ENCODE measurements around the gene DRC3.

DRC3 gene

DNA sequence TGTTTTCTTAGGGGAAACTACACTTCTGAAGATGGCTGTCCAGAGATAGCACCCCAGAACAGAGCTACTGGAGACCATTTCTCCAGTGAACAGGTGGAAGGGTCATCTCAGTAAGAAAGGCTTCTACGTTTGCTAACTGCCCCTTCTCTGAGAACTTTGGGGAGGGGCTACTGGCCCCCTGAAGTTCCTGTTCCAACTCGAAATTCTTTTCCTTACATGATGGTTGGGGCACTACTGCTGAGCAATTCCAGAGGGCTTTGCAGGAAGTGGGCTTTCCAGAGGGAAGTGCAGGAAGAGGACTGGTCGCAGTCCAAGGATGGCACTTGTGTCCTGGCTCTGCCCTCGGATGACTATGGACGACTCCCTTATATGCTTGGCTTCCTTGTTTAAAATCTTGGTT, 31.6 kb upstream of the DRC3 start:
- no peak for DNase-seq (ENCODE audit: low read depth in 2 of 2)

DNA sequence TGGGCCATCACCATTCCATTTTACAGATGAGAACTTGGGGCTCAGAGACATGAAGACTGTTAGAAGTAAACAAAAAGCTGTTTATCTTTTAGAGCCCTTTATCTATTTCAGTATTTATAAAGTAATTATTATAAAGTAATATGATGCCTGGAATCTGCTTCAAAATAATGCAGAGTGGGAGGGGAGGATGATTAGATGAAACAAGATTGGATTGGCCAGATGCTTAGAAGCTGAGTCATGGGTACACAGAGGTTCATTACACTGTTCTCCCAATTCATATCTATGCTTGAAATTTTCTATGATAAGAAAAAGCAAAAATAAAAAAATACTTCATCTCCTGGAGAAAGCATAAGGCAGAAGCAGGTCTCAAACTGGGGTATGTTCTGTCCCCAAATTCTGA, 29.8 kb upstream of the DRC3 start:
- no peak for DNase-seq (ENCODE audit: low read depth in 2 of 2)

DNA sequence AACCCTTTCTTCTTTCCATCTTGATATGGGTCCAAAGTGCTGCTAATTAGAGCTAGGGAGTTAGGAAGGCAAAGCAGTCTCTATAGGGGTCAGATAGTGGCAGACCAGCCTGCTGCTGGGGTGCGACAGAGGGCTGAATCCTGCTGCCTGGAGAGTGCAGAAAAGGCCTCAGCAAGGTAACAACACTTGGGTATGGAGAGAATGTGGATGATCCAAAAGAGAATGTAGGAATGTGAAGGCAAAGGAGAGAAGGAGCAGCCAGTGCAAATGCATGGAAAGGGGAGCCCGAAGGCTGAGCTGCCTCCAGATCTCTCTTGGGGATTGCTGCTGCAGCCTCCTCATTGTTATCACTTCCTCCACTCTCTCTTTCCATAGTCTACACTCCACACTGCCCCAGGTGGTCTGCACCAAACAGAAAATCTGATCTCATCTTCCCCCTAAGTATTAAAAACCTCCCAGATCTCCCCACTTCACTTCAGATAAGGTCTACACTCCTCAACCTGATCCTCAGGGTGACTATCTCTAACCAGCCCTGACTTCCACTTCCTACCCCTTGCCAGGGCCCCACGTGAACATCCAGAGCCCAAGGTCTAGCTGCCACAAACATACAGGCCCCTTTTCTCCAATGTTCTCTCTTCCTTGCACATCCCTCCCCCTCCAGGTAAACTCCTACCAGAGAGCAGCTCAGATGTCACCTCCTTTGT, 29.2 kb upstream of the DRC3 start:
- DNase-seq (ENCODE audit: low read depth in 2 of 2): no peak

DNA sequence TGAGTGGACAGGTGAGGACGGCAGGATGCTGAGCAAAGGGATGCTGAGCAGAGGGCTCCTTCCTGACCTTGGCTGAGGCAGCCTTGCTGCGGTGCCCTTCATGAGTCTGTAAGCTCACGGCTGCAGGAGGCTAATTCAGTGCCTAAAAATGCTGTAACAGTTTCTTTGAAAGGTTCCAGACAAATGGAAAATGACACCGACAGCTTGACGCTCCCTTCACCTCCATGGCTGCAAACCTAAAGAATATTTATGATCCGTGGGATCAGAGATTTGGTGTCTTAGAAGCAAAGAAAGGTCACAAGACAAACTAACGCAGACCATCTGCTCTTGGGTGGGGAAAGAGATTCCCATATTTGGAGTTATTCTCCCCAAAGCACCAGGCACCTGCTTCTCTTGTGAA, 28.4 kb upstream of the DRC3 start:
- DNase-seq (ENCODE audit: low read depth in 2 of 2): no peak

DNA sequence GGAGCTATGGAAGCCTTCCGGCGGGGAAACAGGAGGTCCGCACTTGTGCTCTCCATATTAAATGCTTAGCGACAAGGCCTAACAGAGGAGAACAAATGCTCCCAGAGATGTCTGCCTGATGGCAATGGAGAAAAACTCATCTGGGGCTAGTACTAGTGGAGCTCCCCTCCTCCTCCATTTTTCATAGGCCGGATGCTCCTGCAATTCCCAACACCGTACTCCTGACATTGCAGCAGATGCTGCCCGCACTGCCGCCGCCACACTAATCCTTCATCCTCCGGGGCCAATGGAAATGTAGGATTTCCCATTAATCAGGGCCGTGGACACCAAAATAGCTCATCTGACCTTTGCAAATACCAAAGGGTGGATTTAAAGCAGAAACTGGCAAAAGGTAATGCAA, 27.9 kb upstream of the DRC3 start:
- DNase-seq (ENCODE audit: low read depth in 2 of 2): no peak

DNA sequence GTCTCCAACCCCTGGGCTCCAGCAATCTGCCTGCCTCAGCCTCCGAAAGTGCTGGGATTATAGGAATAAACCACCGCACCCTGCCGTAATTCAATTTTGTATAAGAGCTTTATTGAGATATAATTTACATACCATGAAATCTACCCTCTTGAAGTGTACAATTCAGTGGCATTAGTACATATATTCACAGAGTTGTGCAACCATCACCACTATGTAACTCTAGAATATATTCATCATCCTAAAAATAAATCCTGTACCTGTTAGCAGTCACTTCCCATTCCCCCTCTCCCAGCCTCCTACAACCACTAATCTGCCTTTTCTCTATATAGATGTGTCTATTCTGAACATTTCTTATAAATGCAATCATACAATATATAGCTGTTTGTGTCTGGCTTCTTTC, 26.6 kb upstream of the DRC3 start:
- no peak for DNase-seq (ENCODE audit: low read depth in 2 of 2)

DNA sequence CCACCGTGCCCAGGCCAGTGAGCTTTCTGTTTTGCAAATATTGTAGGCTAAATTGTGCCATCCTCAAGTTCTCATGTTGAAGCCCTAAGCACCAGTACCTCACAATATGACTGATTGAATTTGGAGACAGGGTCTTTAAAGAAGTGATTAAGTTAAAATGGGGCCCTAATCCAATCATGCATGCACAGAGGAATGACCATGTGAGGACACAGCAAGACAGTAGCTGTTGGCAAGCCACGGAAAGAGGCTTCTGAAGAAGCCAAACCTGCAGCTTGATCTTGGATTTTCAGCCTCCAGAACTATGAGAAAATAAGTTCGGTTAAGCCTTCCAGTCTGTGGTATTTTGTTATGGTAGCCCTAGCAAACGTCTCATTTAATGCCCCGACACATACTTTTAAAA, 25.4 kb upstream of the DRC3 start:
- DNase-seq (ENCODE audit: low read depth in 2 of 2): no peak

DNA sequence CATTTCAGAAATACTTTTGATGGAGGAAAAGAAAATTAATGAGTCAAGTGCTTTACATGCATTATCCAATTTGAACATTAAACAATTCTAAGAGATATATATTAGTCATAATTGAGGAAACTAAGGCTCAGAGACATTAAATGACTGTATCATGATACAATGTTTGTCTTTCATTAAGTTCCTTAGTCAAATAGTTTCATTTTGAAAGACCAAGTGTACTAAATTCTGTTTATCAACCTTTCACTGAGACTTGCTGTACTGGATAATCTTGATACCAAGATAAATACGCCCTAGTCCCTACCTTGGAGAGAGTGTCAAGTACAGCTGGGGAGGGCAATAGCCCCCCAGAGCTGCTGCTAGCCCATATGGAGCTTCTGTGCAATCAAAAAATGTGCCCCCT, 24.7 kb upstream of the DRC3 start:
- DNase-seq (ENCODE audit: low read depth in 2 of 2): no peak

DNA sequence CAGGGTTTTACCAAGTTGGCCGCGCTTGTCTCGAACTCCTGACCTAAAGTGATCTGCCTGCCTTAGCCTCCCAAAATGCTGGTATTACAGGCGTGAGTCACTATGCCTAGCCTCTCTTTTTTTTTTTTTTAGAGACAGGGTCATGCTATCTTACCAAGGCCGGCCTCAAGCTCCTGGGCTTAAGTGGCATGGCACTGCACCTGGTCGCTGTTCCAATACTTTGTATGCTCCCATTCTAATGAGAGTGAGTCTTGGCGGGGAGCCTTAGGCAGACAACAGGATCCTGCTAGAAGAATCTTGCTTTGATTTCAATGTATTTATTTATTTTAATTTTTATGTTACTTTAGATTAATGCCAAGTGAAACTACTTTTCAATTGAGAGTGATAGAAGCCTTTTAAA, 22.3 kb upstream of the DRC3 start:
- no peak for DNase-seq (ENCODE audit: low read depth in 2 of 2)

DNA sequence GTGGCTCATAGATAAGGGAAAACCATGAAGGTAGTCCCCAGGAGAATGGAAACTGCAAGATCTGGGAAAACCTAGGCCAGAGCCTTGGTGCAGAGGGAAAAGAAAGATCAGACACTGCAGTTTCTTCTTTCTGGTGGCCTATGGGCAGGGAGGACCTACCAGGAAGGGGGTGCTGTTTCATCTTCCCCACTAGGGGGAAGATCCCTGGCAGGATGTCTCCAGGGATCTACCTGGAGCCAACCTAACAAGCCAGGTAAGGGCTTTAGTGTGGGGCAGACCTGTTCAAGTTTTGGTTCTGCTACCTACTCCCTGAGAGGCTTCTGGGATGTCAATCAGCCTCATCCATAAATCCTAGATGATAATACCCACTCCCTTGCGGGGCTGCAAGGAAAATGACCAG, 21.9 kb upstream of the DRC3 start:
- no peak for DNase-seq (ENCODE audit: low read depth in 2 of 2)

DNA sequence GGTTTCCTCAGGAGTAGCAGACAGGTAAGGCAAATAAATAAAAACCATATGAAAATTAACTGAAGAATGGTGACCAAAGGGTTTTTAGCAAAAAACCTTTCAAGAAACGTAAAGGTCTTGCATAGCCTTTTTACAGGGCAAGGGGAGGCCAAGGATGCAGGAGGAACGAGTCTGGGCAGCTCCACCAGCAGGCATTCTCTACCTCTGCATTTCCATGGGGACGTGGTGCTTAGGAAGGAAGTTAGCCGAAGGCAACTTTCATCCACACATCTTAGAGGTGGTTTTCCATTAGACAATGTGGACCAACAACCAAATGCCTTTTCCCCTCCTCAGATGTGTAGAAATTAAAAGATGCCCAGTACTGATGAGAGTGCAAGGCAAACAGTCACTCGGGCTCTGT, 21.1 kb upstream of the DRC3 start:
- DNase-seq (ENCODE audit: low read depth in 2 of 2): no peak

DNA sequence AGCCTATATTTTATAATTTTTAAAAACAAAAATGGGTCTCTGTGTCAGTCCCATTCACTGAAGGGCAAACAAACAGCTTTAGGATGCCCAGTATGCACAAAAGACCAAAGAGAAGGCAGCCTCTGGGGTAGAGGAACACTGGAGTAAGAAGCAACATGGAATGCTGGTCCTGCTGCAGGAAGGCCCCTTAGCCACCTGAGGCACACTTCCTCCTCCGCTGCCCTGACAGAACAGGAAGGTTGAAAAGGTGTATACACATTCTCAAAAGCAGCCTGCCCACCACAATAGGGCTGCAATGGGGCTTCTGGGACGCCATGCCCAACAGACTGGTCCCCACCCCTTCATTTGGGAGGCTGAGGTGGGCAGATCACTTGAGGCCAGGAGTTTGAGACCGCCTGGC, 20.0 kb upstream of the DRC3 start:
- no peak for DNase-seq (ENCODE audit: low read depth in 2 of 2)

DNA sequence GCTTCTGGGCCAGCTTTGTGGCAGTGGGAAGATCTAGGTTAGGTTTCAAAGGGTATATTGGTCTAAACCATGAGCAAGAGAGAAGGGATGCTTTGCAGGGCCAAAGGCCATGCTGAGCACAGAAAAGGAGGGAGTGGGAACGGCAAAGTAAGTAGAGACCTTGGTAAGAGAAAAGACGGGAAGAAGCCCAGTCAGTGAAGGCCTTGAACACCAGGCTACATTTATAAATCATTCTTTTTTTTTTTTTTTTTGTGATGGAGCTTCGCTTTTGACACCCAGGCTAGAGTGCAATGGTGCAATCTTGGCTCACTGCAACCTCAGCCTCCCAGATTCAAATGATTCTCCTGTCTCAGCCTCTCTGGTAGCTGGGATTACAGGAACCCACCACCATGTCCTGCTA, 18.6 kb upstream of the DRC3 start:
- no peak for DNase-seq (ENCODE audit: low read depth in 2 of 2)

DNA sequence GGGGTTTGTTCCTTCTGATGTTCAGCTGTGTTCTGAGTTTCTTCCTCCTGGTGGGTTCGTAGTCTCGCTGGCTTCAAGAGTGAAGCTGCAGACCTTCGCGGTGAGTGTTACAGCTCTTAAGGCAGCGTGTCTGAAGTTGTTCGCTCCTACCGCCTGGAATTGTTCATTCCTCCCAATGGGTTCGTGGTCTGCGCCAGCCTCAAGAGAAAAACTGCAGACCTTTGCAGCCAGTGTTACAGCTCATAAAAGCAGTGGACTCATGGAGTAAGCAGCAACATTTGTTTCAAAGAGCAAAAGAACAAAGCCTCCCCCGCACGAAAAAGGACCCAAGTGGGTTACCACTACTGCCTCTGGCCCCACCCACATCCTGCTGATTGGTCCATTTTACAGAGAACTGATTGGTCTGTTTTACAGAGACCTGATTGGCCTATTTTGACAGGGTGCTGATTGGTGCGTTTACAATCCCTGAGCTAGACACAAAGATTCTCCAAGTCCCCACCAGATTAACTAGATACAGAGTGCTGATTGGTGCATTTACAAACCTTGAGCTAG, 16.8 kb upstream of the DRC3 start:
- peak in 1 of 2 donors; percentile 17 for DNase-seq (ENCODE audit: low read depth in 2 of 2)

DNA sequence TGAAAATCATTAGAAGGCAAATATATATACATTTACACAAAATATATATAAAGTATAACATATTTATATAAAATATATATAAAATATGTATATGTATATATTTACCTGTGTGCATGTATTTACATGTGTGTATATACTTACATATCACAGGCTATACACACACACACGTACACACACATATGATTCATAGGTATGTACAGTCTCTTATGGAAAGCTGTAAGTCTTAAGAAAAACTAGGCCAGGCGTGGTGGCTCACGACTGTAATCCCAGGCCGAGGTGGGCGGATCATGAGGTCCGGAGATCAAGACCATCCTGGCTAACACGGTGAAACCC, 15.1 kb upstream of the DRC3 start:
- no peak for DNase-seq (ENCODE audit: low read depth in 2 of 2)

DNA sequence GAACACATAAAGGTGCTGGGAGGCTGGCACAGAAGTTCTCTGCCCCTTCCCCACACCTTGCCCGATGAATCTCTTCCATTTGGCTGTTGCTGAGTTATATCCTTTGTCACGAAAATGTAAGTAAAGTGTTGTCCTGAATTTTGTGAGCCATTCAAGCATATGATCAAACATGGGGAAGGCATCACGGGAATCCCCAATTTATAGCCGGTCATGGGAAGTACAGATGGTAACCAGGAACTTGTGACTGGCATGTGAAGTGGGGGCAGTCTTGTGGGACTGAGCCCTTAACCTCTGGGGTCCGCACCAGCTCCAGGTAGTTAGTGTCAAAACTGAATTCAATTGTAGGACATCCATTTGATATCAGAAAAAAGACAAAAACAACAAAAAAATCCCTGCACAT, 13.7 kb upstream of the DRC3 start:
- no peak for DNase-seq (ENCODE audit: low read depth in 2 of 2)

DNA sequence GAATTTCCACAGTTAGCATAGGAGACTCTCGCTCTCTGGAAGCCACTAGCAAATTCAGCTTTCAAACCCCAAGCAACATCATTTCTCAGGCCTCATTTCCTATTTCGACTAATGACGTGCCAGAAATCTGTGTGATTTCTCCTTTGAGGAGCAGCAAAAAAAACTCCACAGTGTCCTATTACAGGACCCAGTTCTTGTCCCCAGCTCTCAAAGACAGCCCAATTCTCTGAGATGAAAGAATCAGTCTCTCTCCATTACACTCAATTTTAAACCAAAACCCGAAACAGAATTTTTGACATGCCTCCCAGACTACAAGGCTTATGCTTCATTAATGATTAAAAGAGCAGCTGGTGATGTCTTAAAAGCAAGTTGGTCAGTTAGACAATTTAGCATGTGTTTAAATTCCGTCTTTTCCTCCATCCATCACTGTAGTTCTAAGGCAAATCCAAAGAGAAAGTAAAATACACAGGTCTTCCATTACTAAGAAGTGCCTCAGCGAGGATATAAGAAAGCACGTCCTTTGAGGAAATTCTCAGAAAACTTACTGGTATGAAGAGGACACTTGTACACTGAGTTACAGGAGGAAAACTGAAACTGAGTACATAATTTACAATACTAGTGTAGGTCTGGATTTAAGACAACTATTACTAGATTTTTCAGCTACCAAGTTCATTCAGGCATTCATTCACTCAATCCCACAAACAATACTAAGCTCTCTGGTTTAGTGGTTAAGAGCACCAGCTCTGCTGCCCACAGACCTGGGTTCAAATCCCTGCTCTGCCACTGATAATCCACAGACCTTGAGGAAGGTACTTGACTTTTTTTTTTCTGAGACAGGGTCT, 12.9 kb upstream of the DRC3 start:
- DNase-seq (ENCODE audit: low read depth in 2 of 2): peak in 1 of 2 donors; percentile 18

DNA sequence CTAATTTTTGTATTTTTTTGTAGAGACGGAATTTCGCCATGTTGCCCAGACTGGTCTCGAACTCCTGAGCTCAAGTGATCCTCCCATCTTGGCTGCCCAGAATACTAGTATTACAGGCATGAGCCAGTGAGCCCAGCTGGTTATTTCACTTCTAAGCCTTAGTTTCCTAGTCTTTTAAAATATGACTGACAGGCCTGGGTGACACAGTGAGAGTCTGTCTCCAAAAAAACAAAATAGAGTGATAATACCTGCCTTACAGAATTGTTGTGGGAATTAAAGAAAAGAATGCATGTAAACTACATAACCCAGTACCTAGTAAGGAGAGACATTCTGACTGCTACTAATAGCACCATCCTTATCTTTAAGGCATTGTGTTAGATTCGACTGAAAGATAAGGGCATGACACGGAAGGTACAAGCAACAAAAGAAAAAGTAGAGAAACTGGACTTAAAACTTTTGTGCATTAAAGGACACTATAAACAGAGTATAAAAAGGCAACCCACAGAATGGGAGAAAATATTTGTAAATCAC, 12.1 kb upstream of the DRC3 start:
- no peak for DNase-seq (ENCODE audit: low read depth in 2 of 2)

DNA sequence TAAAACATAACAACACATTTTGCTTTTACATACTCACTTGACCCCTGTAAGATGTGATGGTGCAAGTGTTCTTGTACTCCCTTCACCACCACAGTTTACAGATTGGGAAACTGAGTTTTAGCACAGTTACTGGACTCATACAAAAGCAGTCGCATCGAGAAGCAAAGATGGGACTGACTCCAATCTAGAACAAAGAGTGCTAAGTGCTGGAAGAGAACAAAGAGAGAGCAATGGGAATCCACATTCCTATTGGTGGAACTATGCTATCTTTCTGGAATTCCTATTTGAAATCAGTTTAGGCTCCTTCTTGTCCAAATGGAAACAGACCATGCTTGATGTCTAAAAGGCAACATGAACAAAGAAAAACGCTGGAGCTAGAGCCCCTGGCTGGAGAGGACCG, 9.6 kb upstream of the DRC3 start:
- no peak for DNase-seq (ENCODE audit: low read depth in 2 of 2)

DNA sequence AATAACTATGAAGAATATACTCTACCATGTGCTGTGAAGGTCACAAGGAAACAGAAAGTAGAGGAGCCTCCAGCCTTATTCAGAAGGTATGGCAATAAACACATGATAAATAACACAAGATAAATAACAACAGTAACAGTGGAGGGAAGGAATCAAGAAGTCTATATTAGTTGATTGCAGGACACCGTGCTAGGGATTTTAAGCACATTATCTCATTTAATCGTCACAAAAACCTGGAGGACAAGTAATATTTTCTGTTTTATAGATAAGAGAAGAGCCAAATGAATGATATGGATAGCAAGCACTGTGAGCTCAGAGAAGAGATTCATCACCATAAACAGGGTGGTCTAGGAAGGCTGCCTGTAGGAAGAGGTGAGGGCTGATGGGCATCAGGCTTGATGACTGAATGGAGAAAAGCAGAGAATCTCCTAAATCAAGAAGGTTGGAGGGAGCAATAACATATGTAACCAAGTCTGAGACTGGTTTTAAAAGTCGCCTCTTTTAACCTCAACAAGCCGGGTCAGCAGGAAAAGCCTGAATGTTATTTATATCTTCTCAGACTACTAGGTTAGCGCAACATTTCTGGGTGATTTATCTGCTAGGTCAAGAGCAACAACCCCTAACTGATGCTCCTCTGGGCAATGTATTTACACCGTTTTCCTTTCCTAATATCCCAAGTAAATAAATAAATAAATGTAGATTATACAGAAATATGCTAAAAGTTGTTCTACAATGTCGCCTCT, 8.8 kb upstream of the DRC3 start:
- DNase-seq (ENCODE audit: low read depth in 2 of 2): no peak

DNA sequence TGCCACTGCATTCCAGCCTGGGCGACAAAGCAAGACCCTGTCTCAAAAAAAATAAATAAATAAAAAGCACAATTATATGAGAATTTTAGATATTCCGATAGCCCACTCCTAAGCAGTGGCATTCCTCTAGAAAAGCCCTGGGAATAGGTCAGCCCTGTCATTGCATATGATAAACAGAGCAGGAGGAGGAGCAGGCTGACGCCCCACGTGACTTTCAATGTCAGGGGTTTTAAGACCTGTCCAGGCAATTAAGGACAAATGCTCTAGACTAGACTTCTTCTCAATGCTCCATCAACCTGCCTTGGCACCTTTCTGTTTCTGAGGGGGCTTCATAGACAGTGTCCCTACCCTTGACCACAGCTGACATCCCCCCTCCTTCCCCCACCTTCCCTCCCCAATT, 8.0 kb upstream of the DRC3 start:
- DNase-seq (ENCODE audit: low read depth in 2 of 2): no peak

DNA sequence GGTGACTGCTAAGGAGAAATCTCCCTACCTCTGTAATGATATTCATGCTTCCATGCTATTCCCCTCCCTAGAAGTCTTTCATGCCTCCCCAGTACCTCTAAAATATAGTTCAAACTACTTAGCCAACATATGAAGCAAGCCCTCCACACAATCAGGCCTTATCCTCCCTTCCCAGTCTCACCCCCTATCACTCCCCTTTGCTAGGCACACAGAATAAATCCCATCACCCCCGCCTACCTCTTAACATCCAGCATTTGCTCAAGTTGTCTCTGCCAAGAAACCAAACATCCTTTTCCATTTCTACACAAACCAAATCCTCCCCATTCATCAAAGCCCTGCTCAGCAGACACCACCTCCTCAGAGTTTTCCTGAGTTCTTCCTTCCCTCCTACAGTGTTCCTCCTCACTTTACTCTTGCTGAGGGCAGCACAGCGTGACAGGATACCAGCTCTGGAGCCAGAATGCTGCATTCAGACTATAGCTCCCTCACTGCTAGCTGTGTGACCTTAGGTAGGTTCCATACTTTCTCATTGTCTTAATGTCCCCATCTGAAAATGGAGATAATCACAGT, 7.4 kb upstream of the DRC3 start:
- DNase-seq (ENCODE audit: low read depth in 2 of 2): no peak

Measured in stimulated activated CD8-positive, alpha-beta memory T cell treated with anti-CD3 and anti-CD28 coated beads, Interleukin-2, amount 100 ng/mL, for 48 hours (primary cell).